HCT116 (cell line): Measurements from ENCODE around the gene STK39. TPM values are rescaled to one million over a fixed set of nuclear protein-coding genes. Genes with fewer than 3 reads are reported as not detected.

ENCODE experiments used
- ATAC-seq: fragments of 200-7000 bp; cut with Tn5 transposase; 2 replicates; pipeline ENCODE4 v1.9.1; 2020; ENCODE audit warnings: mild to moderate bottlenecking, moderate library complexity
- BruUV-seq: library from RNA; stranded (reverse); fragments of 400-500 nt; replicated peaks from 2 replicates; lab custom pipeline; 2021; lab: Mats Ljungman, UMichigan
- CTCF ChIA-PET: fragments of 300-600 bp; sonication (Branson Sonifier 250); formaldehyde crosslinking; loops from one replicate; lab custom pipeline; 2021; ENCODE audit warnings: antibody characterized with exemption; lab: Charles Lee
- POLR2A ChIA-PET: fragments of 300-600, 350-600 bp; sonication (Branson Sonifier 250); formaldehyde crosslinking; loops from one replicate; lab custom pipeline; 2021; ENCODE audit warnings: antibody characterized with exemption; lab: Charles Lee
- RAD21 ChIA-PET, 2 experiments: fragments of 300-600 bp; sonication (Branson Sonifier 250); formaldehyde crosslinking; loops; one replicate each; lab custom pipeline; 2023; ENCODE audit warnings: low total read pairs in 2 of 2; ENCODE audit not compliant: uncharacterized antibody in 2 of 2, unreplicated experiment in 2 of 2, low non-redundant PET in 1 of 2; lab: Charles Lee
- DNase-seq: peaks from one replicate; pipeline ENCODE4 v3.0.0-alpha.2; 2010; ENCODE audit warnings: low read depth, low spot score
- H2AFZ ChIP-seq: fragments of 200-600 bp; shearing (Covaris generic), sonication (generic); 2 replicates; pipeline ENCODE4 v1.6.1; 2017; ENCODE audit warnings: low read depth, mixed run types, mixed read lengths, antibody characterized with exemption, low read length; ENCODE audit not compliant: poor library complexity, severe bottlenecking
- H3K27ac ChIP-seq: 2 replicates; pipeline ENCODE4 v1.5.1; 2012; ENCODE audit warnings: low read depth, low read length
- H3K27me3 ChIP-seq: fragments of 200-600 bp; sonication (generic); 2 replicates; pipeline ENCODE4 v1.6.1; 2016; ENCODE audit warnings: mixed run types, low read length, mixed read lengths; ENCODE audit not compliant: insufficient read depth
- H3K36me3 ChIP-seq, 2 experiments: fragments of 200-500 bp in 1 of 2; fragments of 200-600 bp in 1 of 2; sonication (Bioruptor generic) in 1 of 2; sonication (generic) in 1 of 2; 2 replicates each; pipeline versions ENCODE4 v1.5.1 to v1.6.1; 2014 to 2016; ENCODE audit warnings: low read length in 2 of 2, inconsistent platforms in 1 of 2, mixed read lengths in 1 of 2, mixed run types in 1 of 2; ENCODE audit not compliant: insufficient read depth in 2 of 2, control insufficient read depth in 1 of 2
- H3K4me1 ChIP-seq, 2 experiments: fragments of 200-600 bp in 1 of 2; sonication (generic) in 1 of 2; 2 replicates each; pipeline versions ENCODE4 v1.5.1 to v1.6.1; 2012 to 2017; ENCODE audit warnings: low read length in 2 of 2, inconsistent platforms in 1 of 2, mild to moderate bottlenecking in 1 of 2, mixed read lengths in 1 of 2, mixed run types in 1 of 2, moderate library complexity in 1 of 2; ENCODE audit not compliant: insufficient read depth in 2 of 2, control insufficient read depth in 1 of 2
- H3K4me2 ChIP-seq: fragments of 200-600 bp; sonication (generic); 2 replicates; pipeline ENCODE4 v1.6.1; 2017; ENCODE audit warnings: mixed run types, low read length, mixed read lengths
- H3K4me3 ChIP-seq, 2 experiments: fragments of 200-600 bp in 1 of 2; sonication (generic) in 1 of 2; replicated peaks in 1 of 2; 2 replicates each; pipeline ENCODE4 v1.5.1; 2011 to 2016; ENCODE audit warnings: low read length in 2 of 2, control low read depth in 1 of 2, low read depth in 1 of 2, mild to moderate bottlenecking in 1 of 2, mixed read lengths in 1 of 2, mixed run types in 1 of 2
- H3K79me2 ChIP-seq: fragments of 200-600 bp; sonication (generic); 2 replicates; pipeline ENCODE4 v1.6.1; 2017; ENCODE audit warnings: mild to moderate bottlenecking, mixed run types, low read length, moderate library complexity, mixed read lengths; ENCODE audit not compliant: insufficient read depth
- H3K9ac ChIP-seq: fragments of 200-600 bp; sonication (generic); 2 replicates; pipeline ENCODE4 v1.6.1; 2016; ENCODE audit warnings: low read length, mixed read lengths
- H3K9me2 ChIP-seq: fragments of 200-600 bp; sonication (generic), shearing (Covaris generic); 2 replicates; pipeline ENCODE4 v1.6.1; 2017; ENCODE audit warnings: mixed run types, mild to moderate bottlenecking, moderate library complexity; ENCODE audit not compliant: insufficient read depth
- H3K9me3 ChIP-seq, 2 experiments: fragments of 200-500 bp in 1 of 2; fragments of 200-600 bp in 1 of 2; sonication (Bioruptor generic) in 1 of 2; sonication (generic) in 1 of 2; 2 replicates each; pipeline ENCODE4 v1.6.1; 2014 to 2017; ENCODE audit warnings: low read length in 2 of 2, mixed read lengths in 2 of 2, inconsistent platforms in 1 of 2, low read depth in 1 of 2, mild to moderate bottlenecking in 1 of 2, mixed run types in 1 of 2, moderate library complexity in 1 of 2; ENCODE audit not compliant: control insufficient read depth in 1 of 2, insufficient read depth in 1 of 2
- H4K20me1 ChIP-seq: fragments of 200-600 bp; sonication (generic), shearing (Covaris generic); 2 replicates; pipeline ENCODE4 v1.6.1; 2017; ENCODE audit warnings: mixed run types, mild to moderate bottlenecking, moderate library complexity; ENCODE audit not compliant: insufficient read depth
- FOSL1 ChIP-seq: IDR thresholded peaks from 2 replicates; pipeline ENCODE4 v1.6.1; 2012; ENCODE audit warnings: low read depth
- POLR2AphosphoS5 ChIP-seq: IDR thresholded peaks from 2 replicates; pipeline ENCODE4 v1.6.1; 2011; ENCODE audit warnings: mild to moderate bottlenecking, low read depth, low read length, moderate library complexity
- RAD21 ChIP-seq: IDR thresholded peaks from 2 replicates; pipeline ENCODE4 v1.6.1; 2012; ENCODE audit warnings: low read depth, mild to moderate bottlenecking
- SIN3A ChIP-seq: IDR thresholded peaks from 2 replicates; pipeline ENCODE4 v1.6.1; 2012; ENCODE audit warnings: low read depth
- SP1 ChIP-seq: IDR thresholded peaks from 2 replicates; pipeline ENCODE4 v1.6.1; 2012; ENCODE audit warnings: low read depth
- SRF ChIP-seq: IDR thresholded peaks from 2 replicates; pipeline ENCODE4 v1.6.1; 2012; ENCODE audit warnings: low read depth
- TCF7L2 ChIP-seq: IDR thresholded peaks from 2 replicates; pipeline ENCODE4 v1.7.0; 2011; ENCODE audit warnings: borderline replicate concordance, inconsistent platforms; ENCODE audit not compliant: insufficient read depth, insufficient read length; ENCODE audit errors: extremely low read depth
- ZNF274 ChIP-seq: fragments of 200-500 bp; sonication (Bioruptor generic); IDR thresholded peaks from 2 replicates; pipeline ENCODE4 v1.6.1; 2014; ENCODE audit warnings: mild to moderate bottlenecking, low read depth, low read length, inconsistent platforms
- intact Hi-C: fragments of 100-400 bp; cut with micrococcal nuclease; formaldehyde crosslinking; loops from 2 replicates; pipeline ENCODE4 v1.10.0; 2022
- total RNA-seq: library from RNA; stranded (reverse); gene quantifications from one replicate; pipeline ENCODE4 v1.2.1, GENCODE V29; 2021; ENCODE audit not compliant: unreplicated experiment
- TF ChIP-seq, protein P1 (sequence below): IDR thresholded peaks from 2 replicates; pipeline ENCODE4 v1.6.1; 2012
- TF ChIP-seq, protein P2 (sequence below): IDR thresholded peaks from 2 replicates; pipeline ENCODE4 v1.6.1; 2012
- TF ChIP-seq, protein P3 (sequence below), 3 experiments: fragments of 200-600 bp in 1 of 3; sonication (generic) in 1 of 3; IDR thresholded peaks in 2 of 3; conservative IDR thresholded peaks in 1 of 3; 2 replicates each; pipeline ENCODE4 v1.5.1; 2012 to 2017; ENCODE audit warnings: low read depth in 2 of 3, low read length in 2 of 3, antibody characterized with exemption in 1 of 3, borderline replicate concordance in 1 of 3, control low read depth in 1 of 3, mild to moderate bottlenecking in 1 of 3, mixed read lengths in 1 of 3, mixed run types in 1 of 3, moderate library complexity in 1 of 3; ENCODE audit not compliant: insufficient read depth in 1 of 3

STK39 gene
- total RNA-seq, 1 experiment from 2014 or later = 118 TPM

DNA sequence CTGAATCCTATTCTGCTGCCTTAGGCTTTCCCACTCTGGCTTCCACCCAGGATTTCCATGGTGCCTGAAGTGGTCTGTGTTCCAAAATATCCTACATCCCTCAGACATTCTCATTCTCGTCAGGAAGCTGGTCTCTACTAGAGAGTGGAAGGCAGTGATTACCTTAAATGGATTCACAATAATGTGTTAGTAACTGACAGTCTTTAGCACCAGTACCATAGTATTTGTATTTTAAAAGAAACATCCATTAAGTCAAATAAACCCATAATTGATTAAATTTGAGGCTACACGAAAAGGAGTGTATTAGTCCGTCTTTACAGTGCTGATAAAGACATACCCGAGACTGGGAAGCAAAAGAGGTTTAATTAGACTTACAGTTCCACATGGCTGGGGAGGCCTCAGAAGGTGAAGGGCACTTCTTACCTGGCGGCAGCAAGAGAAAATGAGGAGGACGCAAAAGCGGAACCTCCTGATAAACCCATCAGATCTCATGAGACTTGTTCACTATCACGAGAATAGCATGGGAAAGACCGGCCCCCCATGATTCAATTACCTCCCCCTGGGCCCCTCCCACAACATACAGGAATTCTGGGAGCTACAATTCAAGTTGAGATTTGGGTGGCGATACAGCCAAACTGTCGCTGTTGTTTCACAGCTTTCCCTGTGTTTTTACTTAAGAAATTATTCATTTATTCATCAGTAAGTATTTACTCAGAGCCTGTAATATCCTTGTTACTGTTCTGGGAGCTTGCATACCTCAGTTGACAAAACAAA lies 306.5 kb downstream of the STK39 start:
- intact Hi-C loops = no loop called here
- ChIA-PET RAD21 (no interaction called here), CTCF (no interaction called here), POLR2A (no interaction called here)
- no peaks in the 10 kb centered on the region for H3K36me3 ChIP-seq
- H3K27ac ChIP-seq = no peak overlapping the region
- no peaks in the 10 kb centered on the region for H4K20me1 ChIP-seq
- DNase-seq = no peak
- H3K4me2 ChIP-seq = no peak overlapping the region
- H3K79me2 ChIP-seq = no peaks in the 10 kb centered on the region
- H3K9me2 ChIP-seq = no peaks in the 10 kb centered on the region
- TF ChIP-seq SRF (no peak), FOSL1 (no peak), SP1 (no peak), ZNF274 (no peak), RAD21 (no peak), POLR2AphosphoS5 (no peak), TCF7L2 (no peak), SIN3A (no peak)
- TF ChIP-seq, protein P1, sequence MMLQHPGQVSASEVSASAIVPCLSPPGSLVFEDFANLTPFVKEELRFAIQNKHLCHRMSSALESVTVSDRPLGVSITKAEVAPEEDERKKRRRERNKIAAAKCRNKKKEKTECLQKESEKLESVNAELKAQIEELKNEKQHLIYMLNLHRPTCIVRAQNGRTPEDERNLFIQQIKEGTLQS = no peak
- TF ChIP-seq, protein P2, sequence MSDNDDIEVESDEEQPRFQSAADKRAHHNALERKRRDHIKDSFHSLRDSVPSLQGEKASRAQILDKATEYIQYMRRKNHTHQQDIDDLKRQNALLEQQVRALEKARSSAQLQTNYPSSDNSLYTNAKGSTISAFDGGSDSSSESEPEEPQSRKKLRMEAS = no peak
- TF ChIP-seq, protein P3, sequence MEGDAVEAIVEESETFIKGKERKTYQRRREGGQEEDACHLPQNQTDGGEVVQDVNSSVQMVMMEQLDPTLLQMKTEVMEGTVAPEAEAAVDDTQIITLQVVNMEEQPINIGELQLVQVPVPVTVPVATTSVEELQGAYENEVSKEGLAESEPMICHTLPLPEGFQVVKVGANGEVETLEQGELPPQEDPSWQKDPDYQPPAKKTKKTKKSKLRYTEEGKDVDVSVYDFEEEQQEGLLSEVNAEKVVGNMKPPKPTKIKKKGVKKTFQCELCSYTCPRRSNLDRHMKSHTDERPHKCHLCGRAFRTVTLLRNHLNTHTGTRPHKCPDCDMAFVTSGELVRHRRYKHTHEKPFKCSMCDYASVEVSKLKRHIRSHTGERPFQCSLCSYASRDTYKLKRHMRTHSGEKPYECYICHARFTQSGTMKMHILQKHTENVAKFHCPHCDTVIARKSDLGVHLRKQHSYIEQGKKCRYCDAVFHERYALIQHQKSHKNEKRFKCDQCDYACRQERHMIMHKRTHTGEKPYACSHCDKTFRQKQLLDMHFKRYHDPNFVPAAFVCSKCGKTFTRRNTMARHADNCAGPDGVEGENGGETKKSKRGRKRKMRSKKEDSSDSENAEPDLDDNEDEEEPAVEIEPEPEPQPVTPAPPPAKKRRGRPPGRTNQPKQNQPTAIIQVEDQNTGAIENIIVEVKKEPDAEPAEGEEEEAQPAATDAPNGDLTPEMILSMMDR (IDR thresholded peaks at IDR 0.05 in 2 of 3, conservative IDR thresholded peaks at IDR 0.05 in 1 of 3; ENCODE audit: borderline replicate concordance in 1 of 3, insufficient read depth in 1 of 3, low read depth in 2 of 3, low read length in 2 of 3) = no peak
- no peak overlapping the region for H2AFZ ChIP-seq
- no peak overlapping the region for H3K4me3 ChIP-seq
- H3K27me3 ChIP-seq = peaks cover 22% of the 10 kb centered on the region; the same call in 1 of the 2 replicates
- no peak overlapping the region for H3K9ac ChIP-seq
- no peaks in the 10 kb centered on the region for H3K4me1 ChIP-seq
- no peak for ATAC-seq
- H3K9me3 ChIP-seq = no peaks in the 10 kb centered on the region
- BruUV-seq = no TSS peak
